CD14-positive monocyte (primary cell): ENCODE results near the gene HADH. TPM values are rescaled to one million over a fixed set of nuclear protein-coding genes. Genes with fewer than 3 reads are reported as not detected.
A peak's percentile ranks its signal among the peaks of the same experiment; 100 is the strongest.

Source experiments
- DNase-seq, 3 donors: peaks; one replicate each; pipeline ENCODE4 v3.0.0-alpha.2; 2011 to 2022
- H2AFZ ChIP-seq: 2 replicates; pipeline ENCODE4 v1.6.0; 2012; ENCODE audit warnings: mild to moderate bottlenecking, low read depth, low read length, inconsistent platforms; ENCODE audit not compliant: insufficient read depth, poor library complexity, severe bottlenecking
- H3K27ac ChIP-seq, 2 donors: 1 replicate in 1 of 2; 2 replicates in 1 of 2; pipeline ENCODE4 v1.5.1; 2012 to 2013; ENCODE audit warnings: low read length in 2 of 2, control low read depth in 1 of 2, inconsistent platforms in 1 of 2, low read depth in 1 of 2, mild to moderate bottlenecking in 1 of 2
- H3K27me3 ChIP-seq, 2 donors: one replicate each; pipeline versions ENCODE4 v1.6.0 to v1.6.1; 2011 to 2013; ENCODE audit warnings: low read length in 2 of 2; ENCODE audit not compliant: control insufficient read depth in 2 of 2, insufficient read depth in 2 of 2
- H3K36me3 ChIP-seq, 2 donors: replicated peaks in 1 of 2; 1 replicate in 1 of 2; 2 replicates in 1 of 2; pipeline versions ENCODE4 v1.5.1 to v1.6.1; 2012 to 2013; ENCODE audit warnings: low read length in 2 of 2, control low read depth in 1 of 2, inconsistent platforms in 1 of 2, mild to moderate bottlenecking in 1 of 2; ENCODE audit not compliant: insufficient read depth in 2 of 2, control insufficient read depth in 1 of 2
- H3K4me1 ChIP-seq, 2 donors: 1 replicate in 1 of 2; 2 replicates in 1 of 2; pipeline versions ENCODE4 v1.5.1 to v1.6.1; 2012 to 2013; ENCODE audit warnings: low read length in 2 of 2, control low read depth in 1 of 2, inconsistent platforms in 1 of 2, mild to moderate bottlenecking in 1 of 2, moderate library complexity in 1 of 2; ENCODE audit not compliant: insufficient read depth in 2 of 2, control insufficient read depth in 1 of 2
- H3K4me2 ChIP-seq: replicated peaks from 2 replicates; pipeline ENCODE3; 2012; ENCODE audit warnings: low read length, moderate library complexity, mild to moderate bottlenecking; ENCODE audit not compliant: poor library complexity, severe bottlenecking; ENCODE audit errors: extremely low read depth
- H3K4me3 ChIP-seq, 3 experiments: fragments of 200-600 bp in 1 of 3; sonication (generic) in 1 of 3; replicated peaks in 1 of 3; 1 replicate in 2 of 3; 2 replicates in 1 of 3; pipeline ENCODE4 v1.5.1; 2011 to 2013; ENCODE audit warnings: low read length in 3 of 3, mild to moderate bottlenecking in 3 of 3, control low read depth in 2 of 3, low read depth in 2 of 3, inconsistent platforms in 1 of 3, moderate library complexity in 1 of 3
- H3K79me2 ChIP-seq: 2 replicates; pipeline ENCODE4 v1.6.0; 2012; ENCODE audit warnings: mild to moderate bottlenecking, control low read depth, inconsistent platforms, low read length, moderate library complexity; ENCODE audit not compliant: insufficient read depth
- H3K9ac ChIP-seq: 2 replicates; pipeline ENCODE4 v1.6.0; 2017; ENCODE audit warnings: low read length, mild to moderate bottlenecking; ENCODE audit not compliant: insufficient read depth, poor library complexity, severe bottlenecking
- H3K9me3 ChIP-seq, 2 donors: replicated peaks in 1 of 2; 1 replicate in 1 of 2; 2 replicates in 1 of 2; pipeline versions ENCODE4 v1.5.1 to v1.6.1; 2012 to 2013; ENCODE audit warnings: low read length in 2 of 2, control low read depth in 1 of 2; ENCODE audit not compliant: control insufficient read depth in 1 of 2, insufficient read depth in 1 of 2
- H4K20me1 ChIP-seq: 2 replicates; pipeline ENCODE4 v1.6.0; 2012; ENCODE audit warnings: mild to moderate bottlenecking, low read length, control low read depth, moderate library complexity; ENCODE audit not compliant: insufficient read depth
- H3K27ac Mint-ChIP-seq, 7 donors: one replicate each; pipeline ENCODE4 v1.8.0; 2020; ENCODE audit warnings: mild to moderate bottlenecking in 7 of 7, mixed read lengths in 7 of 7, moderate library complexity in 6 of 7, inconsistent platforms in 2 of 7
- H3K27me3 Mint-ChIP-seq, 3 donors: one replicate each; pipeline ENCODE4 v1.8.0; 2021 to 2022; ENCODE audit warnings: low read depth in 3 of 3, mild to moderate bottlenecking in 3 of 3, mixed read lengths in 3 of 3, moderate library complexity in 3 of 3, inconsistent platforms in 1 of 3
- H3K36me3 Mint-ChIP-seq, 2 donors: one replicate each; pipeline ENCODE4 v1.8.0; 2020; ENCODE audit warnings: mixed read lengths in 2 of 2, inconsistent platforms in 1 of 2, mild to moderate bottlenecking in 1 of 2
- H3K4me1 Mint-ChIP-seq: one replicate; pipeline ENCODE4 v1.8.0; 2020; ENCODE audit warnings: mild to moderate bottlenecking, mixed read lengths
- H3K4me3 Mint-ChIP-seq, 2 donors: one replicate each; pipeline ENCODE4 v1.8.0; 2020; ENCODE audit warnings: mild to moderate bottlenecking in 2 of 2, mixed read lengths in 2 of 2, moderate library complexity in 1 of 2
- H3K9me3 Mint-ChIP-seq, 7 donors: one replicate each; pipeline ENCODE4 v1.8.0; 2020 to 2022; ENCODE audit warnings: mixed read lengths in 7 of 7, mild to moderate bottlenecking in 6 of 7, moderate library complexity in 6 of 7, inconsistent platforms in 2 of 7
- CTCF ChIP-seq: fragments of 200-600 bp; IDR thresholded peaks from one replicate; pipeline ENCODE4 v1.8.0; 2022; ENCODE audit warnings: antibody characterized with exemption, mild to moderate bottlenecking
- WGBS: methylation state at CpG from one replicate; pipeline ENCODE4 v1.1.5; 2013; ENCODE audit warnings: missing lambda C conversion rate; ENCODE audit not compliant: insufficient coverage; 5-methylcytosine and 5-hydroxymethylcytosine counted together
- intact Hi-C, 2 donors: fragments of 100-400 bp; cut with micrococcal nuclease; formaldehyde crosslinking; loops; one replicate each; pipeline versions ENCODE4 v1.15.0 to v1.15.1; 2023
- polyA plus RNA-seq, 3 donors: library from polyadenylated mRNA; depleted of rRNA in 1 of 3; unstranded in 2 of 3; stranded (reverse) in 1 of 3; fragments of 300-500 nt in 2 of 3; fragments of >200 nt in 1 of 3; fragmentation: Illumina TruSeq in 2 of 3; gene quantifications; 1 replicate in 2 of 3; 2 replicates in 1 of 3; pipeline ENCODE4 v1.2.3, GENCODE V29; 2012 to 2021

HADH gene
- polyA plus RNA-seq, 3 donors = 8.4 to 19.4 (median 19.4) TPM

- no peak overlapping the region for H3K27ac ChIP-seq
- H3K4me1 ChIP-seq = no peaks in the 10 kb centered on the region
Observed at GRCh38 chr4:108037884-108038283, 48.2 kb downstream of the HADH start.

GRCh38 chr4:108042927-108043326 is 53.2 kb downstream of the HADH start:
- no peak overlapping the region for H3K9ac ChIP-seq
- H3K4me1 ChIP-seq = no peaks in the 10 kb centered on the region
- no peaks in the 10 kb centered on the region for H3K9me3 ChIP-seq
- no peaks in the 10 kb centered on the region for H3K79me2 ChIP-seq
- Mint-ChIP-seq H3K36me3 (no peaks in the 10 kb centered on the region), H3K4me1 (no peaks in the 10 kb centered on the region), H3K9me3 (peaks cover 0 to 2% (median 0%) of the 10 kb centered on the region in 7 donors), H3K4me3 (no peak overlapping the region), H3K27ac (no peak overlapping the region), H3K27me3 (peaks cover 0 to 5% (median 2%) of the 10 kb centered on the region in 3 donors)
- no peaks in the 10 kb centered on the region for H4K20me1 ChIP-seq
- no peak overlapping the region for H3K4me3 ChIP-seq
- H3K4me2 ChIP-seq = no peak overlapping the region
- H3K27ac ChIP-seq = no peak overlapping the region
- WGBS = no CpG with 5 or more reads among the region's 3 CpGs
- no peak for TF ChIP-seq CTCF
- no peaks in the 10 kb centered on the region for H3K27me3 ChIP-seq
- no peak for DNase-seq
- H3K36me3 ChIP-seq = no peaks in the 10 kb centered on the region
- H2AFZ ChIP-seq = no peak overlapping the region
- intact Hi-C loops = no loop called here

More at GRCh38 chr4:108037884-108038283, 48.2 kb downstream of the HADH start:
- Histone ChIP-seq H3K9me3 (no peaks in the 10 kb centered on the region), H2AFZ (no peak overlapping the region), H3K9ac (no peak overlapping the region), H4K20me1 (no peaks in the 10 kb centered on the region), H3K79me2 (no peaks in the 10 kb centered on the region), H3K4me2 (no peak overlapping the region), H3K36me3 (peaks cover 3 to 31% of the 10 kb centered on the region in 2 donors), H3K4me3 (no peak overlapping the region), H3K27me3 (no peaks in the 10 kb centered on the region)
- no peak for TF ChIP-seq CTCF
- Mint-ChIP-seq H3K27me3 (peaks cover 0 to 1% (median 0%) of the 10 kb centered on the region in 3 donors), H3K27ac (peak overlapping the region in 1 of 7 donors; percentile 8), H3K4me3 (no peak overlapping the region), H3K9me3 (peaks cover 0 to 2% (median 0%) of the 10 kb centered on the region in 7 donors), H3K4me1 (no peaks in the 10 kb centered on the region), H3K36me3 (peaks cover 11 to 20% of the 10 kb centered on the region in 2 donors)
- intact Hi-C loops = no loop called here
- no CpG with 5 or more reads among the region's 2 CpGs for WGBS
- DNase-seq = no peak
